Measurements from ENCODE around the gene PPTC7. TPM values are rescaled to one million over a fixed set of nuclear protein-coding genes. Genes with fewer than 3 reads are reported as not detected.

Gene PPTC7
- total RNA-seq (2021), result 16.0 and 18.3 TPM in 2 replicates
- Bru-seq, nascent RNA, result percentile 93 among the genes with signal in this experiment
- percentile 92 among the genes with signal in this experiment for BruChase-seq, experiment 1, labeled RNA remaining after a 2-hour chase
- percentile 87 among the genes with signal in this experiment for BruChase-seq, experiment 2, labeled RNA remaining after a 6-hour chase
- long read RNA-seq, full-length matches to known transcripts, result 6 of 10 reads
- long read RNA-seq, partial matches to known transcripts, result 0 of 10 reads
- long read RNA-seq, other reads (novel, unspliced or antisense), result 4 of 10 reads

- Histone ChIP-seq H3F3A (ENCODE audit: insufficient read depth, low read depth) (peaks cover 52% of the 10 kb centered on the region), H3K27me3 (ENCODE audit: insufficient read depth, low read depth) (no peaks in the 10 kb centered on the region), H3K9me3 (ENCODE audit: insufficient read depth, low read depth) (no peaks in the 10 kb centered on the region), H3K4me1 (replicated peaks; ENCODE audit: insufficient read depth) (peaks cover 67% of the 10 kb centered on the region), H3K9me2 (ENCODE audit: insufficient read depth) (no peaks in the 10 kb centered on the region), H4K20me1 (ENCODE audit: insufficient read depth) (peaks cover 27% of the 10 kb centered on the region), H3K27ac (peak within 1 kb of the TSS; percentile 80), H3K4me3 (peak within 1 kb of the TSS; percentile 85), H3K4me2 (peak within 1 kb of the TSS; percentile 88), H3K36me3 (ENCODE audit: low read depth) (no peaks in the 10 kb centered on the region), H2AFZ (peak within 1 kb of the TSS; percentile 71), H3K79me2 (ENCODE audit: low read depth) (peaks cover 45% of the 10 kb centered on the region)
- CTCF ChIA-PET, result interaction anchor here (0.6 kb wide), 1 partner anchor 16 kb away, joined by 4 read pairs; no protein-coding TSS in a partner anchor
- intact Hi-C loops (cut with micrococcal nuclease; ENCODE audit: unreplicated experiment), result loop anchor here (2.0 kb wide), 1 partner anchor 37 kb away; no protein-coding TSS in a partner anchor
- TSS peak; percentile 38 for BruUV-seq (replicated peaks)
- DNase-seq, result peak; percentile 84 to 90
- TF ChIP-seq CTCF (conservative IDR thresholded peaks at IDR 0.05), result no peak
- TF ChIP-seq EZH2 (IDR thresholded peaks at IDR 0.05; ENCODE audit: low read depth), result no peak
- POLR2A ChIA-PET (ENCODE audit: unreplicated experiment), result no interaction called here
Measured at GRCh38 chr12:110583137-110584059, at the start of gene PPTC7. PPTC7 (minus strand) TSS chr12:110583318; CDS start chr12:110583031, 287 bp downstream.

GRCh38 chr12:110627500-110628195, 44.5 kb upstream of the PPTC7 start:
- intact Hi-C loops (cut with micrococcal nuclease; ENCODE audit: unreplicated experiment), result no loop called here
- BruUV-seq (replicated peaks), result no TSS peak

More at GRCh38 chr12:110627500-110628195, 44.5 kb upstream of the PPTC7 start:
- no peak for DNase-seq
- ChIA-PET POLR2A (ENCODE audit: unreplicated experiment) (interaction anchor here (0.8 kb wide), 1 partner anchor 651 kb away, joined by 34 read pairs; no protein-coding TSS in a partner anchor), CTCF (no interaction called here)
- Histone ChIP-seq H3K9me2 (ENCODE audit: insufficient read depth) (no peaks in the 10 kb centered on the region), H3K9me3 (ENCODE audit: insufficient read depth, low read depth) (no peaks in the 10 kb centered on the region), H3K79me2 (ENCODE audit: low read depth) (no peaks in the 10 kb centered on the region), H4K20me1 (ENCODE audit: insufficient read depth) (no peaks in the 10 kb centered on the region), H3K27me3 (ENCODE audit: insufficient read depth, low read depth) (no peaks in the 10 kb centered on the region), H3K36me3 (ENCODE audit: low read depth) (peaks cover 8% of the 10 kb centered on the region; the same call in 1 of the 2 replicates), H3K4me2 (no peak overlapping the region), H3F3A (ENCODE audit: insufficient read depth, low read depth) (no peaks in the 10 kb centered on the region), H3K4me1 (replicated peaks; ENCODE audit: insufficient read depth) (no peaks in the 10 kb centered on the region), H2AFZ (no peak overlapping the region), H3K27ac (no peak overlapping the region), H3K4me3 (no peak overlapping the region)
- TF ChIP-seq EZH2 (IDR thresholded peaks at IDR 0.05; ENCODE audit: low read depth), result no peak
- no peak for TF ChIP-seq CTCF (conservative IDR thresholded peaks at IDR 0.05)
